Measurements from ENCODE around the gene ST6GALNAC4.

The ST6GALNAC4 gene

GRCh38 chr9:127912296-127912695, 4.5 kb downstream of the ST6GALNAC4 start:
- no peak for DNase-seq (ENCODE audit: low read depth in 2 of 2)

- no peak for DNase-seq (ENCODE audit: low read depth in 2 of 2)
Observed at GRCh38 chr9:127910613-127911205, 6.1 kb downstream of the ST6GALNAC4 start.

- no peak for DNase-seq (ENCODE audit: low read depth in 2 of 2)
Observed at GRCh38 chr9:127909839-127910273, 7.0 kb downstream of the ST6GALNAC4 start.

GRCh38 chr9:127908660-127908926, 8.2 kb downstream of the ST6GALNAC4 start:
- no peak for DNase-seq (ENCODE audit: low read depth in 2 of 2)

GRCh38 chr9:127907867-127908659, 8.8 kb downstream of the ST6GALNAC4 start:
- no peak for DNase-seq (ENCODE audit: low read depth in 2 of 2)

GRCh38 chr9:127905788-127906191, 11.1 kb downstream of the ST6GALNAC4 start:
- no peak for DNase-seq (ENCODE audit: low read depth in 2 of 2)

GRCh38 chr9:127905004-127905728, 11.7 kb downstream of the ST6GALNAC4 start:
- DNase-seq (ENCODE audit: low read depth in 2 of 2), result no peak

GRCh38 chr9:127904561-127905003, 12.3 kb downstream of the ST6GALNAC4 start:
- DNase-seq (ENCODE audit: low read depth in 2 of 2), result no peak

- no peak for DNase-seq (ENCODE audit: low read depth in 2 of 2)
Observed at GRCh38 chr9:127903557-127904475, 13.0 kb downstream of the ST6GALNAC4 start.

- DNase-seq (ENCODE audit: low read depth in 2 of 2), result peak in 1 of 2 experiments; percentile 51
Observed at GRCh38 chr9:127899128-127899943, 17.5 kb downstream of the ST6GALNAC4 start, which contains the start of gene ST6GALNAC6. Gene ST6GALNAC6 (minus strand): TSS chr9:127899603. CDS start chr9:127897981, 1,622 bp downstream.

GRCh38 chr9:127898433-127899127, 18.3 kb downstream of the ST6GALNAC4 start:
- peak; percentile 74 to 79 for DNase-seq (ENCODE audit: low read depth in 2 of 2)

- peak in 1 of 2 experiments; percentile 44 for DNase-seq (ENCODE audit: low read depth in 2 of 2)
Observed at GRCh38 chr9:127897193-127897692, 19.6 kb downstream of the ST6GALNAC4 start.

- DNase-seq (ENCODE audit: low read depth in 2 of 2), result no peak
Observed at GRCh38 chr9:127896395-127897192, 20.2 kb downstream of the ST6GALNAC4 start.

GRCh38 chr9:127895811-127896210, 21.0 kb downstream of the ST6GALNAC4 start:
- no peak for DNase-seq (ENCODE audit: low read depth in 2 of 2)

GRCh38 chr9:127893392-127893791, 23.4 kb downstream of the ST6GALNAC4 start:
- no peak for DNase-seq (ENCODE audit: low read depth in 2 of 2)

GRCh38 chr9:127892831-127893230, 24.0 kb downstream of the ST6GALNAC4 start:
- DNase-seq (ENCODE audit: low read depth in 2 of 2), result no peak

- no peak for DNase-seq (ENCODE audit: low read depth in 2 of 2)
Observed at GRCh38 chr9:127890053-127890452, 26.8 kb downstream of the ST6GALNAC4 start.

- no peak for DNase-seq (ENCODE audit: low read depth in 2 of 2)
Observed at GRCh38 chr9:127887792-127888191, 29.0 kb downstream of the ST6GALNAC4 start.

GRCh38 chr9:127886401-127886972, 30.4 kb downstream of the ST6GALNAC4 start:
- DNase-seq (ENCODE audit: low read depth in 2 of 2), result no peak

Measured in fibroblast of skin of left biceps (primary cell).